Right lobe of liver (tissue), 6 donors: ENCODE measurements around the gene PPM1A. TPM values are rescaled to one million over a fixed set of nuclear protein-coding genes. Genes with fewer than 3 reads are reported as not detected.

Source experiments
- ATAC-seq, 4 donors: fragments of 200-7000 bp; cut with Tn5 transposase; one replicate each; pipeline ENCODE4 v1.9.1; 2020; ENCODE audit warnings: mild to moderate bottlenecking in 4 of 4, moderate library complexity in 4 of 4
- DNase-seq, 3 donors: peaks; one replicate each; pipeline ENCODE4 v3.0.0-alpha.2; 2020
- H3K27ac ChIP-seq, 3 donors: fragments of 200-600 bp; one replicate each; pipeline ENCODE4 v1.8.0; 2022
- H3K27me3 ChIP-seq, 2 donors: fragments of 200-600 bp; one replicate each; pipeline ENCODE4 v1.8.0; 2022
- H3K36me3 ChIP-seq, 4 donors: fragments of 200-600 bp; sonication (generic) in 1 of 4; one replicate each; pipeline versions ENCODE4 v1.5.1 to v1.8.0; 2017 to 2022; ENCODE audit warnings: control low read depth in 1 of 4
- H3K4me1 ChIP-seq, 4 donors: fragments of 200-600 bp; sonication (generic) in 1 of 4; one replicate each; pipeline versions ENCODE4 v1.5.1 to v1.8.0; 2017 to 2022; ENCODE audit warnings: control low read depth in 1 of 4
- H3K4me3 ChIP-seq, 3 donors: fragments of 200-600 bp; one replicate each; pipeline ENCODE4 v1.8.0; 2022
- H3K9me3 ChIP-seq, 4 donors: fragments of 200-600 bp; sonication (generic) in 1 of 4; one replicate each; pipeline versions ENCODE4 v1.5.1 to v1.8.0; 2017 to 2022; ENCODE audit warnings: control low read depth in 1 of 4
- CTCF ChIP-seq, 4 donors: fragments of 200-600 bp in 3 of 4; fragments of 450-650 bp in 1 of 4; IDR thresholded peaks; one replicate each; pipeline versions ENCODE4 v1.5.1 to v1.8.0; 2016 to 2022; ENCODE audit warnings: antibody characterized with exemption in 4 of 4, mild to moderate bottlenecking in 2 of 4
- POLR2A ChIP-seq: fragments of 450-650 bp; IDR thresholded peaks from one replicate; pipeline ENCODE4 v1.6.1; 2017; ENCODE audit warnings: antibody characterized with exemption, mild to moderate bottlenecking
- WGBS: methylation state at CpG from one replicate; pipeline ENCODE4 v1.1.6; 2018; ENCODE audit warnings: low coverage, low lambda C conversion rate; ENCODE audit not compliant: insufficient coverage; ENCODE audit errors: missing lambda C conversion rate; 5-methylcytosine and 5-hydroxymethylcytosine counted together
- intact Hi-C, 2 donors: fragments of 100-400 bp; cut with DNase I; formaldehyde crosslinking; loops; one replicate each; pipeline versions ENCODE4 v1.11.2 to v1.14.1; 2022
- total RNA-seq, 6 experiments: library from RNA; depleted of rRNA in 2 of 6; stranded (reverse); fragments of >200 nt in 2 of 6; fragmentation: NEBNext Ultra II Directional in 3 of 6; extraction: Animal tissue kit (Norgen Biotek cat#: 25700) in 3 of 6; gene quantifications; one replicate each; pipeline versions ENCODE4 v1.1.0 to v1.2.4, GENCODE V29; 2016 to 2023
- donor health status: DM: no; HTN: yes; CAD: no.
- donor health status: DM: no; HTN: no; CAD: no.
- donor health status: DM: no; HTN: no; CAD: no.
- donor health status: DM: no; HTN: yes; CAD: no.
- donor health status: DM: no; HTN: yes; CAD: no.

The PPM1A gene
- total RNA-seq, 6 experiments from 2014 or later, result 32.6 to 54.7 (median 39.4) TPM

GRCh38 chr14:60250257-60251035 lies 1.4 kb downstream of the PPM1A start:
- 8% methylated on average over 9 of the region's 9 CpGs for WGBS
- no peak for DNase-seq
- Histone ChIP-seq H3K9me3 (no peaks in the 10 kb centered on the region), H3K4me1 (peaks cover 0 to 47% (median 12%) of the 10 kb centered on the region in 4 donors), H3K4me3 (peak overlapping the region; percentile 63 to 79 (median 78)), H3K27me3 (no peaks in the 10 kb centered on the region), H3K36me3 (no peaks in the 10 kb centered on the region), H3K27ac (peak overlapping the region; percentile 79 to 100 (median 92))
- ATAC-seq, result no peak
- intact Hi-C loops, result no loop called here
- TF ChIP-seq POLR2A, result peak; percentile 20
- no peak for TF ChIP-seq CTCF (IDR thresholded peaks at IDR 0.05)

- Histone ChIP-seq H3K27ac (peak overlapping the region in 2 of 3 donors; percentile 17 to 37), H3K4me3 (no peak overlapping the region), H3K4me1 (peaks cover 0 to 59% (median 17%) of the 10 kb centered on the region in 4 donors), H3K9me3 (no peaks in the 10 kb centered on the region), H3K27me3 (no peaks in the 10 kb centered on the region), H3K36me3 (no peaks in the 10 kb centered on the region)
- no peak for TF ChIP-seq CTCF (IDR thresholded peaks at IDR 0.05)
- TF ChIP-seq POLR2A, result no peak
- intact Hi-C loops, result no loop called here
- ATAC-seq (no peak), DNase-seq (no peak)
- 36% methylated on average over 1 of the region's 1 CpG for WGBS
Observed at GRCh38 chr14:60251877-60252276, 2.9 kb downstream of the PPM1A start.

- H3K36me3 ChIP-seq, result no peaks in the 10 kb centered on the region
- DNase-seq (no peak), ATAC-seq (no peak)
- TF ChIP-seq CTCF (IDR thresholded peaks at IDR 0.05), result no peak
- no peak for TF ChIP-seq POLR2A
- H3K27ac ChIP-seq, result no peak overlapping the region
- H3K4me1 ChIP-seq, result peaks cover 0 to 59% (median 17%) of the 10 kb centered on the region in 4 donors
- H3K4me3 ChIP-seq, result no peak overlapping the region
- no peaks in the 10 kb centered on the region for H3K27me3 ChIP-seq
- no peaks in the 10 kb centered on the region for H3K9me3 ChIP-seq
- intact Hi-C loops, result no loop called here
- WGBS, result 26% methylated on average over 2 of the region's 2 CpGs
Observed at GRCh38 chr14:60252630-60253029, 3.6 kb downstream of the PPM1A start.

- Histone ChIP-seq H3K4me1 (peaks cover 0 to 59% (median 17%) of the 10 kb centered on the region in 4 donors), H3K4me3 (no peak overlapping the region), H3K36me3 (no peaks in the 10 kb centered on the region), H3K9me3 (no peaks in the 10 kb centered on the region), H3K27me3 (no peaks in the 10 kb centered on the region), H3K27ac (no peak overlapping the region)
- DNase-seq, result no peak
- no peak for ATAC-seq
- WGBS, result 31% methylated on average over 3 of the region's 3 CpGs
- TF ChIP-seq CTCF (IDR thresholded peaks at IDR 0.05), result no peak
- no peak for TF ChIP-seq POLR2A
- intact Hi-C loops, result no loop called here
Observed at GRCh38 chr14:60253649-60254048, 4.6 kb downstream of the PPM1A start.
